HG02938 (cell line): ENCODE results near the gene CAMK1D.

Experiments
- ATAC-seq: cut with Tn5 transposase; IDR thresholded peaks from one replicate; pipeline ENCODE4 v1.9.1; 2021; ENCODE audit warnings: mild to moderate bottlenecking, moderate library complexity; ENCODE audit not compliant: unreplicated experiment

Gene CAMK1D

DNA sequence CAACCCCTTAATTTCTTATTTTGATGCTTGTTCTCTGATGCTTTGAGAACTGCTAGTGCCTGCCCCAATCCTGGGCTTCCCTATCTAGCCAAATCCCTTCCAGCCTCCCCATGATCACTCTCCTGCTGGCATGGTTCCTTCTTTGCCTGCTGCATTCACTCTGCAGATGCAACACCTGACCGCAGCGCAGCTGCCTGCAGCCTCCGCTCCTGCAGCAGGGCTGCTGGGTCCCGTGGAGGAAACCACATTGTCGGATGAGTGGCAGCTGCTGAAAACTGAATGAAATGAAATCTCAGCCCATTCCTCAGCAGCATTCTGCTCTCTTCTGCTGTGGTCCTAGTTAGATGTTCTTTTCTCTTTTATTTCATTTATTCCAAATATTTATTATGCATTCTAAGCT is 331.9 kb downstream of the CAMK1D start:
- ATAC-seq, result no peak

DNA sequence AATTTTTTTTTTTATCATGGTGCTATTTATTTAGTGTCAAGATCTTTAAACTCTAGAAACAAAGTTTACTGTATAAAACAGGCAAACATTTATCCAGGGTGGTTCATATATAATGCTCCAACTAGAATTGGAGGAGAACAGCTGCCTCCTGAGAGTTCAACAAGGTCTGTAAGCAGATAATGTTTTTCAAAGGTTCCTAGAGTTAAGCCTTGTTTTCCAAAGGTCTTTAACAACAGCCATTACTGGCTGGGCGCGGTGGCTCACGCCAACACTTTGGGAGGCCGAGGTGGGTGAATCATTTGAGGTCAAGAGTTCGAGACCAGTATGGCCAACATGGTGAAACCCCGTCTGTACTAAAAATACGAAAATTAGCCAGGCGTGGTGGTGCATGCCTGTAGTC is 335.4 kb downstream of the CAMK1D start:
- no peak for ATAC-seq

DNA sequence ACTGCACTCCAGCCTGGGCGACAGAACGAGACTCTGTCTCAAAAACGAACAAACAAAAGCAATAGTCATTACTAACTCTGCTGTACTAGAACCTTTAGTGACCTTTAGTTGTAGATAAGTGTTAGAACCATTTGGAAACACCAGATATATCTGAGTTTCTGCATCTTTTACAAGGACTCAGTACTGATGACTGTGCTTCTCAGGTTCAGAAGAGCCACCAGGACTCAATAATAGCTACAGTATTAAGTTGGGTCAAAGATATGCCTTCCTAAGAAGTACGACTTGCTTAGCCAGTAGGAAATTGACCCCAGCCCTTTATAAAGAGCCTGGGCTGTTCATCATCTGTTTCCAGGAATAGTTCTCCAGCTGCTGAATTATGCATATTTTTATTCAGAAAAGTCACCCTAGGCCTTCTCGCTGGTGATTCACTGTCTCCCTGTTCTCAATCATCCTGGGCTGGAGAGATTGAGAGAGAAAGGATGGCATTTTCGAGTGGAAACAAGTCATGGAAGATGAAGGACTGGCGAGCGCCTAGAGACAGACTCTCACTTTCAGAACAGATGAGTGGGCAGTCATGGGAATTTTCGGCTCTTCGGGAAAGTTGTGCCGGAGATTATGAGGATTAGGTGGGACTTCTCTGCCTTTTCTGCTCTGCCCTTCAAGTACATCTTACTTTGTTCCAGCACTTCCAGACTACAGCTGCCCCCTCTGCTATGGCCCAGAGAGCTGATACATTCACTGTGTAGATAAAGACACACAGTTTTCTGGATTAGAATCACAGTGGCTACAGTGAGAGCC is 336.1 kb downstream of the CAMK1D start:
- ATAC-seq, result no peak

DNA sequence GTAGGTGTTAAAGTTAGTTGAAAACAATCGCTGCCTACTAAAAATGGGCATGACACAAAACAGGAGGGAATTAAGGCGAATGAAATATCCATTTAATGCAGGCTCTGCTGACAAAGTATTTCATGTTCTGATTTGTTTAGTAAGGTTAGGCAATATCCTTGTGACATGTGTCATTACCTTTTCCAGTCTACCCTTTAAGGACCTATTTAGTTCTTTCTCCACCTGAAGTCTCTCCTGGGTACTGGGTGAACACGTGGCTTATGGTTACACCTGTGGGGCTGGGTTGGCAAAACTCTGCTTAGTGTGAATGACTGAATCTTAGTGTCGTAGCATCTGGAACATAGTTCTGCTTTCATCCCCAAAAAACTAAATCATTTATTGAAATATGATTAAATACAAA is 338.6 kb downstream of the CAMK1D start:
- no peak for ATAC-seq

DNA sequence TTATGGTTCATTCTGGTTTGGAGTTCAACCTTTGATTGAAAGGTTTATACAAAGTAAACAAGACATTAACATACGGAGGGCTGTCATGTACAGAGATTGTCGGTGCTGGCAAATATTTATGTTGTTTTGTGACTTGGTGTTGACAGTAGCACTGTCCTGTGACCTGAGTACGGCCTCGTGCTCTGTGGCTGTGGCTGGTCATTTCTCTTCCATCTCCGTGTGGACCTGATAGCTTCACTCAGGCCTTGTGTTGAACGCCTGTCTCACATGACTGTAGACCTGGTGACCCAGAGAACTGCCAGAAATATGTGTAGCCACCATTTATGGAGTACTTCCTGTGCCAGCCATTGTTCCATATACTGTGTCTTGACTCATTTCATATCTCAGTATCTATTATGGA is 340.5 kb downstream of the CAMK1D start:
- no peak for ATAC-seq

DNA sequence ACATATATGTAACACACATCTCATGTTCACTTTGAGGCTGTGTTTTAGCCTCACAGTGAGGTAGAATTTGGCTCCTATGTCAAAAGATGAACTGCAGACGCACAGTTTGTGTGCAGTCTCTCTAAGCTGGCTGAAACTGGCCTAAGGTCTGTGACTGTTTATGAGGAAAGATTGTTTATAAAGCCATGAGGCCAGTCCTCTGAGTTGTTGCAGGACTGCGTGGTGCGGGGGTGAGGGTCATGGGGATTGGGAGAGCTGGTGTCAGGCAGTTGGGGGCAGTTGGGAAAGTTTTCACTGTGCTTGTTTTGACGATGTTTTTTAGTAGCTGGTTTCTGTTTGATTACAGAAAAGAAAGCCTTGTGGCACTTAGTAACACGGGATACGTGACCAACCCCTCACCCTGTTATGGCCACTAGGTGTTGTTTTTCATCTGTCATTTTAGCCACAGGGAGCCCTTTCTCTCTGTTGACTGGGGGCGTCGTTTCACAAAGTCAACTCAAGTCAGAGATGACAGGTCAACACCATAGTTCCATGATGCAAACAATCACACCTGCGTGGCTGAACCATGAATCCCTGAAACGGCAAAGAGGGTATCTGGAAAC is 341.3 kb downstream of the CAMK1D start:
- no peak for ATAC-seq

DNA sequence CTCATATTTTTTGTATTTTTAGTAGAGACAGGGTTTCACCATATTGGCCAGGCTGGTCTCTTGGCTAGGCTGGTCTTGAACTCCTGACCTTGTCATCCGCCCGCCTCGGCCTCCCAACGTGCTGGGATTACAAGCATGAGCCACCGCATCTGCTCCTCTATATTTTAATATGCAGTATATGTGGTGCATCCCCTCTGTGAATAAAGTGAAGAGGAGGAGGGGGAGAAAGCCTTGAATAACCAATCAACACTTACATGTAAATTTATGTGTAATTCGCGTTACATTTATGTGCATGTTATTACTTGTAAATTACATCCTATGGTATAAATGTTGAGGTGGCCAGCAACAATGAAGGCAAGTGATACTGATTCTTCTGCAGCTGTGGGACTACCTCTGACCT is 342.2 kb downstream of the CAMK1D start:
- no peak for ATAC-seq

DNA sequence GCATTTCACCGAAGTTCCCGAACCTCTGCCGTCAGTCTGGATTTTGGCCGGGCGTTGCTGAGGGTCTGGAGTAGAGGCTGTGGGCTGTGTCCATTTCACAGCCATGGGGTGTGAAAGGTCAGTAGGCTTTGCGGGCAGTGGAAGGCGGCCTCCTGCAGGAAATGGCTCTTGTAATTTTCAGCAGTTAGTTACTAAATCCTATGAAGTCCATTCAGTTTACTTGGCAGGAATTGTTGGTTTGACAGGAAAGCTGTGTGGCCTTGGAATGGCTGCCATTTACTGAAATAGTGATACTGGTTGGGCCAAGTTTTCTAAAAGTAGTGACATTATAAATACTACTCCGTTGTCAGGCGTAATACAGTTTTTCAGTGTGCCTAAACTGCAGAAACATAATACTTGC is 348.4 kb downstream of the CAMK1D start:
- ATAC-seq, result no peak

DNA sequence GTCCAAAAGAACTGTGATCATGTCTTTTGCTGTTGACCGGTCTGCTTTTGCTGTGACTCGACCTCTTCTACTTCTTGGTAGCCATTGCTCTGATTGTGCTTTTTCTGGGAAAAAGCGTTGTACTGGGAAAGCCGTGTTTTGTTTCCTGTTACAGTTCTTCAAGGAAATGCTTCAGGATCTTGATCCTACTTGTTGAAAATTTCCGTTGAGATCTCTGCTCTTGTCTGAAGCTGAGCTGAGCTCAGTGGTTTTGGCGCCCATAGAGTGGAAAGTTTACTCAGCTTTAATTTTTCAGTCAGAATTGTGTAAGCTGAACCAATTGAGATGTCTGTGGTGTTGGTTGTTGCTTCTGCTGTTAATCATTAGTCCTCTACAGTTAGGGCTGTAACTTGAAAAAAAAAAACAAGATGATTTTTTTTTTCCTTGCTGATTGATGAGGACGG is 349.9 kb downstream of the CAMK1D start:
- no peak for ATAC-seq

DNA sequence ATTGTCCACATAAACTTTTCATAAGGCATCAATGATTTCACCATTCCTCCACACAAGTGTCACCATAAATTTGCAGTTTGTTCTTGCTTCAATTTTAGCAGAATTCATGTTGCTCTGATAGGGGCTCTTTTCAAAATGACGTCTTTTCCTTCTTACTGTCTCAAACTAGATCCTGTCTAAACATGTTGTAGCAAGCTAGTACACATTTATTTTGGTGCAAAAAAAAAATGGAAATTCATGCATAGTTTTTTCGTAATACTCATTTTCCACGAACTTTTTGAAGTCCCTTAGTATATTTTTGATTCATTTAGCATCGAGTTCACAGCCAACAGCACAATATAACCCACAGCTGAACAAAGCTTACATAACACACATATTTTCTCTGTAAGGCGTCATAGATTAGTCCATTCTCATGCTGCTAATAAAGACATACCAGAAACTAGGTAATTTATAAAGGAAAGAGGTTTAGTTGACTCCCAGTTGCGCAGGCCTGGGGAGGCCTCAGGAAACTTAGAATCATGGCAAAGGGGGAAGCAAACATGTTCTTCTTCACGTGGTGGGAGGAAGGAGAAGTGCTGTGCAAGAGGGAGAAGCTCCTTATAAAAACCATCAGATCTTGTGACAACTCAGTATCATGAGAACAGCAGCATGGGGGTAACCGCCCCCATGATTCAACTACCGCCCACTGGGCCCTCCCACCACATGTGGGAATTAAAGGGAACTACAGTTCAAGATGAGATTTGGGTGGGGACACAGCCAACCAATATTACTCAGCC is 350.6 kb downstream of the CAMK1D start:
- ATAC-seq, result no peak

DNA sequence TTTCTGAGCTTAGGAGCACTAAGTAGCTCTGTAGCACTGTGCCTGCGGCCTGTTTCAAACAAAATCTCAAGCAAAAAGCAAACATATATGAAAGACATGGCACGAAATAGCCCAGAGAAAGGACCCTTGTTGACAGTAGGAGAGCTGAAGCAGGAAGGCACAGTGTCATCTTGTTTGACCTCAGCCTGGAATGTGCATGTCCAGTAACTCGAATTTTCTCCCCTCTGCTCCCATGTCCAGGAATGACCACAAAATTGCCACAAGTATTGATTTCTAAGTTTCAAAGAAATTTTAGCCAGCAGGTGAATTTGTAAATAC is 351.2 kb downstream of the CAMK1D start:
- ATAC-seq, result no peak

DNA sequence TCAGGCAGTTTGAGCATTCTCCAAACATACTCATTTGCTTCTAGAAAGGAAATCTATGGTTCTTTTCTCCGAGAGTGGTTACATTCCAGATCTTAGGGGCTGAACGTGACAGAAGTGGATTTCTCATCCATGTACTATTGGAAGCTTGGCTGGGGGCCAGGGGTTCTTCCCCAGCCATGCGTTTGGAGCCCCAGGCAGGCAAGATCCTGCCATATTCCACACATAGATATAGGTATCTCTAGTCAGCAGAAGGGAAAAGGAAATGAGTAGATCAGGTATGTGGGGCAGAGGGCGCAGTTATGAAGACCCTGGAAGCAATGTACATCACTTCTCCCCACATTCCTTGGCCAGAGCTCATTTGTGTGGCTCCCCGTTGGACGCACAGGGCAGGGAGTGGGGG is 352.3 kb downstream of the CAMK1D start:
- no peak for ATAC-seq

DNA sequence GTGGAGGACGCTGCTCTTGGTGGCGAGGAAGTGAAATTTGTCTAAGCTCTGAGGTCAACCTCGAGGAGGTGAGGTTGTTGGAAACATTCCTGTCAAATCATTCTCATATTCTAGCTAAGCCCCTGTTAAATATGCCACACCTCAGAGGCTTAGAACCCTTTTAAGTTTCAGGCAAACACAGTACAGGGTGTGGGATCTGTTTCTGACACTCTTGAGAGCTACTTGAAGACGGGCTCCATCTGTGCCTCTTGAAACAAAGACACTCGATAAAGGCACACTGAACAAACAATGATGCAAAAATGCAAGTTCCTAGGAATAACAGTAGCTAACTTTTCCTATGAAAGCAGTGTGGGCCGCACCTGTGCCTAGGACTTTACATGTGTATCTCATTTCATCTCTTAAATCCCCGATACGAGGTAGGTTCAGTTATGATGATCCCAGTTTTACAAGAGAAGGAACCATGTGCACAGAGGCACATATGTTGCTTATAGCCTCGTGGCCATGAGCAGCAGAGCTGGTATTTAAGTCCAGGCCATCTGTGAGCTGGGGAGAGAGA is 352.9 kb downstream of the CAMK1D start:
- ATAC-seq, result no peak

DNA sequence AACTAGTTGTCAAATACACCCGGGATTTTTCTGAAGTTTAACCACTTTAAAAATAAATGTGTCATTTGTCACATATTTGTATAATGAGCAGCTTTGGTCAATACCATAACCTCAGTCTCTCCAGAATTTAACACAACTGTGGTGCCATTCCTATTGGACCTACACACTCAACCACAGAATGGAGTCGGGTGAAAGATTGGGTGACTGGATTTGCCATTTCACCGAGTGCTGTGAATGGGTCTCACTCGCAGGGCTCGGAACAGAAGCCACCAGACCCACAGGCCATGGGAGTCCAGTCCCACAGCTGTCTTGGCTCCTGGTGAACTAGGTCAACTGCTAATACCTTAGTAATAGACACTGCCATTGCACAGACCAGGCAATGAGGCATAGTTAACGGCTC is 353.8 kb downstream of the CAMK1D start:
- no peak for ATAC-seq

DNA sequence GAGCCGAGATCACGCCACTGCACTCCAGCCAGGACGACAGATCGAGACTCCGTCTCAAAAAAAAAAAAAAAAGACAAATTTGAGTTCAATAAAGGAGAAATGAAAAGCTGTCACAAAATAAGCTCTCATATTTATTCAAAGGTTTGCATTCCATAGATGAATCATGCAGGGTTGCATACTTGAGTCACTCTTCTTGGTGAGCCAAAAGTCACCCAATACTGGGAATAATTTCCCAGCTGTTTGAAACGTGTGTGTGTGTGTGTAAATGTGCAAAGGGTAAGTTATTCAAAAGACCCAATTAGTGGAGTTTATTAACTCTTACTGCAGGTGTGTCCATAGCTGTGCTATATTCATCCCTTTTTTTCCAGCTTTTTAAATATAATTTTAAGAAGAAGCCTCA is 354.5 kb downstream of the CAMK1D start:
- no peak for ATAC-seq

DNA sequence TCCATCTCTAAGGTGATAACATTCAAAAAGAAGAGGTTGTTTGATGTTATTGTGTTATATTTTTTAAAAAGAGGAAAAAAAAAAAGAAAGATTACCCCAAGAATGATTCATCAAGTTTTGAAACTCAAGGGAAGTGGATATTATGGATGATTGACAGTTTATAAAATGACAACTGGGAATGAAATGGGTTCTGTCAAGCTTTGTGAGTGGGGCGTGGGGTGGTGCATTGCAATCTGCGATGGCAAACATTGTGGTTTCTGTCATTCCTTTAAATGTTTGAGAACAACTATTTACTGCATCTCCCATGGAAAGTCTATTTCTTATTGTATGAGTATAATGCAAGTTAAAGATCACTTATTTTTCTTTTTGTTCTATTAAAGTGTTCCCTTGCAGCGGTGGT is 355.1 kb downstream of the CAMK1D start:
- no peak for ATAC-seq

DNA sequence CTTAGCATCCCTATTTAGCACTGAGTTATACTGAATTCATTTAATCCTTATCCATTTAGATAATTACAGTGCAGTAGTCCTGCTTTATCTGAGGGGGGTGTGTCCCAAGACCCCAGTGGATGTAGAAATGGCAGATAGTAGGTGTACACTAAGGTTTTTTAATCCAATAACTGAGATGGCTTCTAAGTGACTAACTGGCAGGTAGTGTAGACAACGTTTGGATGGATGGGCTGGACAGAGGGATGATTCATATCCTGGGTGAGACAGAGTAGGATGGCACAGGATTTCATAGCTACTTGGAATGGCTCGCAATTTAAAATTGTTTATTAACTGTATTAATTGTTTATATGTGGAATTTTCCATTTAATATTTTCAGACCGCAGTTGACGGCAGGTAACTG is 356.6 kb downstream of the CAMK1D start:
- no peak for ATAC-seq

DNA sequence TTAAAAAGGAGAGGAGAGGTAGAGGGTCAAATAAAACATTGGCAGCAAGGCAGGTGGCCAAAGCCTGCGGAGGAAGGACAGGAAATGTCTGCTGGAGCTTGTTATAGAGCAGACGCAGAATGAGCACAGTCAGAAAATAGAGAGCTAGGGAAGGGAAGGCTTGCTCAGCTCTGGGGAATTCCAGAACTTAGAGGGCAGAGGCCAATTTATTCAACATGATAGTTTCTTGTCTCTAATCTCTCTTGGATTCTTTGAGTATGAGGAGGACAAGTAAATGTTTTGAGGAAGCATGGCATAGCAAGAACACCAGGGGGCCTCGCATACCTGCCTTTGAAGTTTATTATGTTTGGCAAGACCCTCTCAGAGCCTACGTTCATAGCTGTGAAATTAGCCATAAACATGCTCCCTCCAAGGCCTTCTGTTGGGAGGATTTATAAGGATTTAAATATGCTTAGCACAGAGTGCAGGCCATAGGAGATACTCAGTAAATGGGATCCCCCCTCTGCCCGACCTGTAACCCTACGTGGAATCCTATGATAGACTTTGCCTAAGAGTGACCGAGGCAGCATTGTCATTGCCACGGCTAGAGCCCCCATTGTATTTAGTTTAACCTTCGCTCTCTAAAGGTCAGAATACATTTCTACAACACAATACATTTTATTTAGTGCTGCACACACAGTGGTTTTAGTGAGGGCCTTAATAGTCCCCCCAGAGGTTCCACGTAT is 358.3 kb downstream of the CAMK1D start:
- ATAC-seq, result no peak

DNA sequence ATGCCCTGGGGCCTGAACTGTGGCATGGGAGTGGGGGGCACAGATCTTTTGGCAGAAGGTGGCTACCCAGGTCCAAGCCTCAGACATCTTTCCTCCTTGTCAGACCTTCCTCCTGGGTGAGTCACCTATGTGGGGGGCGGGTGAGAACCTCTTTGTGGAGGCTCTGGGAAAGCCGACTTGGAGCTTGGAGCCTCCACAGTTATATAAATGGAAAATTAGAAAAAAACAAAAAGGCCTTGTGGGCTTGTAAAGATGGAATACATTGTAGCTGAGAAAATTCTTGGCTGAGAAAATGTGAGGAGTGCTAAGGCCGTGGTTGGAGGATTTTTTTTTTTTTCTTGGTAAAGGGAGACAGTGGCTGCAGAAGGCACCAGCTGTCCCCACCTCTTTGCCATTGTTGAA is 359.7 kb downstream of the CAMK1D start:
- no peak for ATAC-seq

DNA sequence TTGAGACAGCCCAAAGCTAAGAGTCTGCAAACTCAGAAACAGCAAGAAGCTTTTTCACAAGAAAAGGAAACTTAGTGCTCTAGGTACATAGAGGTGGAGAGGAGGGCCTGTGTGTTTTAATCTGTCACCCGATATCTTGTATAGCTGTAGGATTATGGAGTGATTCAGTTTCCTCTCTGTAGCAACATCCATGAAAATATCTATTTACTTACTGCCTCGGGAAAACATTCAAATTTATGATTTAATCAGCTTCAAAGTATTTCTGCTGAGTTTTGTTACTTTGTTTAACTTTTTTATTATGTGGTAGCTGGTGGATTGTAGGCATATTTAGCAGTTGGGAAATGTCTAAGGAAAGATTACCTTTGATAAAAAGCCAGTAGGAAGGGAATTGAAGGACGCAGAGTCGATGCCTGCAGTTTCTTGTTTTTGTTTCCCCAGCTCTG is 360.2 kb downstream of the CAMK1D start:
- no peak for ATAC-seq

DNA sequence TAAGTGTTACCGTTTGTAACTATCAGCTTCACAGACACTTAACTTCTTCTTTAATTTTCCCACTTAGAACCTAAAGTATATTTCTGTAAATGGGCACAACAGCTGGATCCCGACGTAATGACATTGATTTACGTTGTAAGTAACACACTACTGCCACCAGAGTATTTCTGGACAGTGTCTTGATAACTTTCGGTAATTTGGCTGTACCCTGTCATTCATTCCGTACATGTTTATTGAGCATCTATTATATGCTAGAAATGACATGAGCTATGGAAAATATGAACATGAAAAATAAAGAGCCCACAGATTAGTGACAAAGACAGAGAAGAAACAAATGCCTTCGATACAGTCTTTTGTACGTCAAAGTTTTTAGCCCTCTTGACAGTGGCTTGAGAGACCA is 360.8 kb downstream of the CAMK1D start:
- no peak for ATAC-seq
